ENCODE measurements around the gene DPP6. TPM values are rescaled to one million over a fixed set of nuclear protein-coding genes. Genes with fewer than 3 reads are reported as not detected.

The DPP6 gene
- total RNA-seq, 1 donor from 2014 or later = 0.58 TPM

DNA sequence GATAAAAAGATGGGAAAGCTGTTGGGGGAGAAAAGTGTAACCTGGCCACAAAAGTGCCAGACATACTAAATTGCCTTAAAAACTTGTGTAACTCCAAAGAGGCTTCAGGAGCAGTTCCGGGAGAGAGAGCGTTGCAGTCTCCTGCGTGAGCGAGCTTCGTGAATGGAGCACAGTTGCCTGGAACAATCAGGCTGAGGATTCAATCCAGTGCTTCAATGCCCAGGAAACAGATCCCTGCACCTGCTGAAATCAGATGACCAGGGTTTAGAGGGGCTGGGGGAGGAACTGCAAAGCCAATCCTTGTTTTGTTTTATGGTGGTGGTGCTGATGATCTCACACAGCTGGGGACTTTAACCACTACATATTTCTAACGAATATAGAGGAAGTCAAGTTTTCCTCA, 398.3 kb downstream of the DPP6 start:
- no peak for DNase-seq (ENCODE audit: low spot score)

DNA sequence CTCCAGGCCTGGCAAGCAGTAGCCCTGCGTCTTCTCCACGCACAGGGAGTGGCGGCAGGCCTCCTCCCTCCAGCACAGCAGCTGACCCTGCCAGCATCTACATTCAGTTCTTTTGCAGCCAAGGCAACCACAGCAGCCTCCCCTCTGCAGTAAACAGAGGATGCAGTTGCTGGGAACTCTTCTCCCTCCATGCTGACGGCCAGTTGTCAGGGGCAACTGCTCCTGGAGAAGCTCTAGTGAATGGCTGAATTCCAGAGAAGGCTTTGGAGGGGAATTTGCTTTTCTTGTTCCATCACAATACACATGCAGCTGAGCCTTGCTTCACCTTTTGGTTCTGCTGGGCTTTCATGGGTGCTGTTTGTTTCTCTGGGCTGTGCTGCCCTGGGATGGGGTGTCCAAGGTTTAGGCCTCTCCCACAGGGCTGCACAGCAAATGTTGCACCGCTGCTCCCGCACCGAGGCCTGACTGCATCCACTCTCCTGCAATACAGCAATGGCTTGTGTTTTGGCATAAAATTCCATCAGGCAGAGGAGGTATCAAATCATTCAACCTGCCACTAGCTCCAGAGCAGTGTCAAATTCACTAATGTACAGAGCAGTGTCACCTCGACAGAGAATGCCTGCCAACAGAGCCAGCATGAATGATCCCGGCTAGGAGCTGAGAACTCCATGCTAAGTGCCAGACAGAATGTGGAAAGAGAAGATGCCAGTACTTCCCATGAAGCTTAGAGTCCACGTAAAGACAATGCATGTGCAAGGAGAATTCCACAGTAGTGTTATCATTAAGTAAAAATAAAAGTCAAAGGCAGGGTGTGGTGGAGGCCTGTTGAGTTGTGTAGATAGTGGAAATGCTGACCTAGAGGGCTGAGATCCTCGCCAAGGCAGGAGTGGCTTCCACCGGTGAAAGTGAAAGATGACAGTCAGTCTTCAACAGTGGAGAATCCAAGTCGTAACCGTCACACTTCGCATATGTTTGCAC, 399.6 kb downstream of the DPP6 start:
- DNase-seq (ENCODE audit: low spot score) = no peak

DNA sequence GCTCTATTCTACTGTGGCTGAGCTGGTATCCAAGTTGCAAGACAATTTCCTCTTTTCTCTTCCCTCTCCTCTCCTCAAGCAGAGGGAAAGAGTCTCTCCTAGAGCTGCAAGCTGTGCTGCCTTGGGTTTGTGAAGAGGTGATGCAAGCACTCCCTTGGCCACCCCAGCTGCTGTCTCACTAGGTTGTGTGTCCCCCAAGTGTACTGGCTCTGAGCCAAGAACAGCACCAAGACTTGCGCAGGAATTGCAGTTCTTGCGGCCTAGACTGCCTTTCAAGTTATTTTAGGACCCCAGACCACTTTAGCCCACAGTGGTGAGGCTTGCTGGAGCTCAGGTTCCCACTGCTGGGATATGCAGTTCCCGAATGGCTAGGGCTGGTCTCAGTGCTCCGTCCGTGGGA, 411.6 kb downstream of the DPP6 start:
- DNase-seq (ENCODE audit: low spot score) = no peak

DNA sequence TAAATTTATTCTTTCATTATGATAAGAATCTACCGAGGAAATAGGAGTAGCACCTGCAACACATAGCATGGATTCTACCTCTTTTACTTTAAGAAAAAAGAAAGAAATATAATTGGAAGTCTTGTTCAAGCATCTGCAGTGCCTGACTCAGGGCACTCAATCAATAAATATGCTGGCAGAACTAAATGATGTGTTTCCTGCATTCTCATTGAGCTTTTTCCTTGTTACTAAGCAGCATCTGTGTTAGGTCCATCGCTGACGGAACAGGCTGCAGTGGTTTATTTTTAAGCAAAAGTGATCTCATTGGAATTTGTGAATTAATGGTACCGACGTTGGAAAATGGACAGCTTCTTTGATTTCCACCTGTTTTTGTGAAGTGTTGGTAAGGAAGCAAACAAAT, 417.5 kb downstream of the DPP6 start:
- no peak for DNase-seq (ENCODE audit: low spot score)

DNA sequence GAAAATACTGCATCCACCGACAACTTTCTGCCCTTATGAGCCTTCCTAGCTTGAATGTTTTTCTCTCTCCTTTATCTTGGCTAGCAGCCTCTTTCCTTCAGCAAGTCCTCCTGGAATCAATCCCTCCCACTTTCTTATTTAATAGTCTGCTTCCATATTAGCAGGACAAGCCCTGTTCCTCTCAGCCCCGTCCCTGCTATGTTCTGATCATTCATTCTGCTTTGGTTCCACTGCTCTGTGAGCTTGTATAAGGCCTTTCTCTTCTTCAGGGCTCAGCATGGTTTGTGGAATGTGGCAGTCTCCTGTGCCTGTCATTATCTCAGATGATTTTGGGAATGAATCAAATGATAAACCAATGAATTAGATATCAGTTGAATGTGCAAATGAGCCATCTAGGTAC, 420.1 kb downstream of the DPP6 start:
- no peak for DNase-seq (ENCODE audit: low spot score)

DNA sequence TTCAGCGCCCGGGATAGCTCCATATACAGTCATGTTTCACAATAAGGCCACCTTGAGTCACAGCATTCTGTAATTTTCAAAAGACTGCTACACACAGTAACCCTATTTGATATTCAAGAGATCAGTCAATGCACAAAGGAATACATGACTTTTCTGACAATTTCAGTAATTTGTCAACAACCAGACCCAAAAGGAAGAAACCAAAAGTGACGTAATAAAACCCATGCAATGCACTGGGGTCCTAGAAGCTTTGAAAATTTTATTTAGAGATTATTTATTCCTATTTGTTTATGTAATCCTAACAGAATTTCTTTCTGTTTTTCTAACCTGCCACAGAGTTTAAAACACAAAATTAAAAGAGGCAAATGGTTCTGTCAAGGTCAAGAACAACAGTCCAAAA, 421.2 kb downstream of the DPP6 start:
- DNase-seq (ENCODE audit: low spot score) = no peak

DNA sequence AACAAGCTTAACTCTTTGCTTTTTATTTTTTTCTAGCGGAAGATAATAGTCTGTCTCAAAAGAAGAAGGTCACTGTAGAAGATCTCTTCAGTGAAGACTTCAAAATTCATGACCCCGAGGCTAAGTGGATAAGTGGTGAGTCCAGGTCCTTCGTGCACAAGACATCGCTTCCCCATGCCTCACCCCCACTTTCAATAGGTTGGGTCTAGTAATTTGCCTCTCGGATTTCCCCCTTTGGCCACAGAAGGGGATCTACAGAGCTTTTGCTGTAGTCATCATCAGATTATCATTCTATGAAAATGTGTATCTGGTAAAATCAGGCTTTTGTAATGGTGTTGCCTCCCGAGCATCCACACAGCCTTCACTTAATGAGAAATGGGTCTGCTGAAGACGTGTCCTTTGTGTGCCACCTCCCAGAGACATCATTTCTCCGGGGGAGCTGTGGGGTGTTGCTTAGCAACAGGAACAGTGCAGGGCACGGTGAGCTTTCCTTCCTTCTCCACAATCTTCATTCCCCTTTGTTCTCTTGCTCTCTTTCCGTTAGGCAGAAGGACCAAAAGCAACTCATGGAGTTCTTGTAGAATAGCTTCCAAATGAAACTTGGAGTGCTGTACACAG, 422.8 kb downstream of the DPP6 start:
- DNase-seq (ENCODE audit: low spot score) = no peak

DNA sequence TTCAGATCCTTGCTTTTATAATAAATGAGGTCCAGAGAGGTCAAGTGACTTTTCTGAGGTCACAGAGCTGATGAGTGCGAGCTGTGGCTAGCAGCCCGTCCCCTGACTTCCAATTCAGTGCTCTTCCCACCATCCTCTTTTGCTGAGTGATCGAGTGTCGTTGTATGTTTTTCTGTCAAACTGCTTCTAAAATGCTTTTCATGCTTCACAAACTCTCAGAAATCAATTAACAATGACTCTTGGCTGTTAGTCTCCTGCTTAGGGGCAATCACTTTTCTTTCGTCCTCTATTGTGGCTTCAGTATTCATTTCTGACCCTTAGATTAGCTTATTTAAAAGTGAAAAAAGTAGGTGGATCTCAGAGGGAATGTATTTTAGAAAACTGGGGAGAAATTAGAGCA, 423.7 kb downstream of the DPP6 start:
- DNase-seq (ENCODE audit: low spot score) = no peak

DNA sequence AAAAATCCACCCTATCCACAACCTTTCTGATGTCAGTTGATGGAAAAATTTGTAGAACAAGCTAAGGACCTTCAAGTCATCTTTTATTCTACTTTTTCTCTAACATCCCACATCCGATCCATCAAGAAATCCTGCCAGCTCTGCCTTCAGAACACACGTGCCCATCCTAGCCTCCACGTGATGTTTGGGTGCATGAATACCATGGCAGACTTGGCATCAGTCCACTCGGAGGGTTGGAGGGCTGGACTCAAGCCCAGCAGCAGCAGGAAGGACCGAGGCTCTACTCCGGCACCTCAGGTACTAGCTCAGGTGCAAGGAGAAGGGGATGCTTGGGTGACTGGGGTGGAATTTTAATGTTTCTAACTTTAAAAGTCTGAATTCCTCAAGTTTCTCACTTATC, 428.6 kb downstream of the DPP6 start:
- no peak for DNase-seq (ENCODE audit: low spot score)

DNA sequence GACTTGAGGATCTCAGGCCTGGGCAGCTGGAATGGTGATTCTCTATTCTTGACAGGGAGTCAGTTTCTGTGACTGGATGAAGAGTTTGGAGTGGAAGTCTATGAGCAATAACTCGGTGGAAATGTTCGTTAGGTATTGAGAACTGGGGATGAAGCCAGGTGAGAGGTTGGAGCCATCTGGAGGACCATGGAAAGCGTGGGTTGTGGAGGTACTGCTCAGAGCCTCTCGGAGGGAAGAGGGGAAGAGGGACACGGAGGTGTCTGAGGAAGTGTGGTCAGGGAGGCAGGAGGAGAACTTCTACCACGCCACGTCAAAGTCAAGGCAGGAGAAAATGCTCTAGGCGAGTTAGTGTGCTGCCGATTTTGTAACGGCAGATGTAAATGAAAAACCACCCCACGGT, 430.7 kb downstream of the DPP6 start:
- no peak for DNase-seq (ENCODE audit: low spot score)

DNA sequence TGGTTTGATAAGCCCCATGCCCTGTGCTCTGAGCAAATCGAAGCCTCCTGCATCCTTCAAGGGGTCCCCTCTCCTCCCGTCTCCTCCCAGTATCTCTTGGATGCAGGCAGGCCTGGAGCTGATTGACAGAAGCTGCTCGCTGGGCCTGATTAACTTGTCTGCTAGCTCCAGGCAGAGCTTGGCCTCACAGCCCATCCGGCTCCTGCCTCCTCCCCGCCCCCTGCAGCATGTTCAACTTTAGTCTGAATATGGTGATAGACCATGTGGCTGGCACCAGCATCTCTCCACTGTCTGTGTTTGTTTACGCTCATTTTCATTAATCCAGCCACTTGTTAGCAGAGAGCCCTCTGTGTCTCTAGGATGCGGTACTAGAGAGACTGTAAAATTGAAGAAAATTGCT, 432.2 kb downstream of the DPP6 start:
- DNase-seq (ENCODE audit: low spot score) = no peak

DNA sequence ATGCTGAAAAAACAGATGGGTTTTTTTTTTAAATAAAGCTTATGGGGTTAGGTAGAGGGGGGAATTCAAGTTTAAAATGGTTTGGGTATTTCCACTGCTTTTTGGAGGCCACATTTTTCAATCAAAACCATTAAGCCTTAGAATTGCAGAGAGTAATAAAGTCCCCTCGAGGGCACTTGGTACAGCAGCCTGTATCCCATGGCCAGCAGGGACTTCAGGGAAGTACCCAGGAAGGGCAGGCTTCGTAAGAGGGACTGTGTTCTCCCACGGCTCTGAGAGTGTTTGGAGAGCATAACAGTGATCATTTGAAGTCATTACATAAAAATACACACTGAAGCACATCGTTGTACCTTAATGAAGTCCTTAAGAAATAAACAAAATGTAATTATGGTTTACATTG, 432.7 kb downstream of the DPP6 start:
- no peak for DNase-seq (ENCODE audit: low spot score)

DNA sequence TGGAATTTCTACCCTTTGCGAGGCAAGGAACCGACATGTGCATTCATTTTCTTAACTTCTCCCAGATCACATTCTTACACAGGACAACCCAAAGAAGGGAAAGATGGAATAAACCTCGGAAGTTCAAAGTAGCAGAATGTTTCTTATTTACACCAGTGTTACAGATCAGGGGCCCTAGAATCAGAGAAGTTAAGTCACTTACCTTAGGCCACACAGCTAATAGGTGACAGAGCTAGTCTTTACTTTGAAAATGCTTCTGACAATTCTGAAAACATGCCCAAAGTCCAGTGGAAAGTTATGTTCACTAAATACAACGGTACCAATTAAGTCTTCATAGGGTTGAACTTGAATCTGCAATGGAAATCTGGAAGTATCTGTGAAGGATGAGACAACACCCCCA, 437.7 kb downstream of the DPP6 start:
- no peak for DNase-seq (ENCODE audit: low spot score)

DNA sequence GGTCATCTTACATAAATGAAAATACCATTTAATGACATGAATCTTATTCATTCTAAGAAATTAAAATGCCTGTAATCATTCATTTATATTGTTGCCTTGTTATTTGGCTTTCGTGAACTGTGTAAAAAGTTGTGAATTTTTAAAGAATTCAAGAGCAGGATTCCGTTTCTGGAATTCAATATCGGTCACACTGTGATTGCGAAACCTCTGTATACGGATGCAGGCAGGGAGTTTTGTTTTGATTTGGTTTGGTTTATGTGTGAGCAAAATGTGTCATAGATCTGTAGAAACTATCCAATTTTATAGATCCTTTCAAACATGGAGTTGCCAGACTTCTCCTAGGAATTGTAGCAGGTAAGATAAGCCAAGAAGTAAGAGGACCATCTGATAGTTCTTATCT, 441.4 kb downstream of the DPP6 start:
- no peak for DNase-seq (ENCODE audit: low spot score)

DNA sequence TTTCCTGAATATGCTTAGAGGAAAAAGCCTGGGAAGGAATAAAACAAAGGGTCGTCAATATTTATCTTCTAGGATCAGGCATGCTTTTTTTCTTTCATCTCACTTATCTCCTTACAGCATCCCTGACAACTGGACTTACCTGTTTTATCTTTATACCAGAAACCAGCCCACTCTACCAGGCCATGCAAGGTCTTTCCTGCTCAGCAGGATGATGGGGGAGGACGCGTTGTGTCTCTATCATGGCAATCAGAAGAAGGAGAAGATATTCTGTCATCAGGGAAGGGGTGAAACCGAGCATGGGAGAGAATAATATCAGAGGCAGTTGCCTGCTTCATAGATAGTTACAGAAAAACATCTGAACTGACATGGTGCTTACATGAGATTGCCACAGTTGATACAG, 445.6 kb downstream of the DPP6 start:
- DNase-seq (ENCODE audit: low spot score) = no peak

DNA sequence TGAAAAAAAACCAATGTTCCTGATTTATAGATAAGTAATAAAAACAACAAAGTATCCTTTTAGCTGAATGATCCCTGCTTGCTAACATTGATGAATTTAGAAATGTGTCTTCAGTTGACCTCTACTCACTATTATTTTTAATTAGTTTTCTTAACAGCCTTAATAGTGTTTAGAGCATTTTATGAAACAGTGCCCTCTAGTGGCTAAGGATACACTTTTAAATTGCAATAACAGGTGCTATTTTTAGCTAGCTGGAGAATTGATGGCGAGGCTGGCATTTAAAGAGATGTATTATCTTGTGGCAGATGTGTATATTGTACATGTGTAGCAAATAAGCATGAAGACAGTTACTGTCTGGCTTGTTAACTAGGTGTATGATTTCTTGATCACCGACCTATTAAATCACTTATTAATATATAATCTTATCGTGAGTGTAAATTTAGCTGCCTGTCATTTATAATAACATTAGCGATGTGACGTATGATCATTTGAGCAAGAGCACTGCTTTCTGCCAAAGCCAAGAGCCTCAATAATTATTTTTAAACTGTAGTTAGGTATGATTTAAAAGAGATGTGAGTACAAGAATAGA, 451.9 kb downstream of the DPP6 start:
- DNase-seq (ENCODE audit: low spot score) = no peak

DNA sequence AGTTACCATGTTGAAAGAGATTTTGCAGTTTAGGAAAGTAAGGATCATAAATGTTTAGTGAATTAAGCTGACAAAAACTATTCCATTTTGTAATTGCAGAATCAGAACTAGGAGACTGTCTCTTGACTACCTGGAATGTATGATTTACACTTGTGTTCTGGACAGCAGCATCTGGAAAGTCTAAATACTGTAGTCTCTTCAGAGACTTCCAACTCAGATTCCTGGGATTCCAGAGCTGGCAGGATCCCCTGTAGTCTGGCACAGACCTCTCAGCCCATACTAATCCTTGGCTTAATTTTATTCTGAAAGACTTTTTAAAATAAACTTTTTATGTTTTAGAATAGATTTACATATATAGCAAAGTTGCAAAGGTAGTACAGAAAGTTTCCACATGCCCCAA, 452.7 kb downstream of the DPP6 start:
- no peak for DNase-seq (ENCODE audit: low spot score)

DNA sequence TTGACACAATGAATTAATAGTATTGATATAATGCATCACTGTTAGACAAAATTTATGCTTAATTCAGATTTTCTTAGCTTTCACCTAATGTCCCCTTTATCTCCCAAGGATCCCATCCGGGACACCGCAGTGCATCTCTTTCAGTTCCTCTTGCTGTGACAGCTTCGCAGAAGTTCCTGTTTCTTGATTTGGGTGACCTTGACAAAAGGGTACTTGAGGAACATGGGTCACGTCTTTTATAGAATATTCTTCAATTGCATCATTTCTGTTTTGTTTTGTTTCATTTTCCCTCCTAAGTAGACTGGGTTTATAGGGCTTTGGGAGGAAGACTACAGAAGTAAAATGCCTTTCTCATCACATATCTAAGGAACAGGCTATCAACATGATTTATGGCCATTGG, 453.2 kb downstream of the DPP6 start:
- no peak for DNase-seq (ENCODE audit: low spot score)

DNA sequence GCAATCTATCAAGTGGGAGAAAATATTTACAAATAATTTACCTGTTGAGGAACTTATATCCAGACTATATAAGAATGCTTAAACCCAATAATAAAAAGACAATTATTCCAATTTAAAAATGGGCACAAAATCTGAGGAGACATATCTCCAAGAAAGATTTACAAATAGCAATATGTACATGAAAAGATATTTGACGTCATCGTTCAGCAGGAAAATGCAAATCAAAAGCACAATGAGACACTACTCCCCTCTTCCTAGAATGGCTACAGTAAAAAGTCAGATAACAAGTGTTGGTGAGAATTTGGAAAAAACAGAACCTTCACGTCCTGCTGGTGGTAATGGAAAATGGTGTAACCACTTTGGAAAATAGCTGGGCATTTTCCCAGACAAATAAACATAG, 457.0 kb downstream of the DPP6 start:
- no peak for DNase-seq (ENCODE audit: low spot score)

DNA sequence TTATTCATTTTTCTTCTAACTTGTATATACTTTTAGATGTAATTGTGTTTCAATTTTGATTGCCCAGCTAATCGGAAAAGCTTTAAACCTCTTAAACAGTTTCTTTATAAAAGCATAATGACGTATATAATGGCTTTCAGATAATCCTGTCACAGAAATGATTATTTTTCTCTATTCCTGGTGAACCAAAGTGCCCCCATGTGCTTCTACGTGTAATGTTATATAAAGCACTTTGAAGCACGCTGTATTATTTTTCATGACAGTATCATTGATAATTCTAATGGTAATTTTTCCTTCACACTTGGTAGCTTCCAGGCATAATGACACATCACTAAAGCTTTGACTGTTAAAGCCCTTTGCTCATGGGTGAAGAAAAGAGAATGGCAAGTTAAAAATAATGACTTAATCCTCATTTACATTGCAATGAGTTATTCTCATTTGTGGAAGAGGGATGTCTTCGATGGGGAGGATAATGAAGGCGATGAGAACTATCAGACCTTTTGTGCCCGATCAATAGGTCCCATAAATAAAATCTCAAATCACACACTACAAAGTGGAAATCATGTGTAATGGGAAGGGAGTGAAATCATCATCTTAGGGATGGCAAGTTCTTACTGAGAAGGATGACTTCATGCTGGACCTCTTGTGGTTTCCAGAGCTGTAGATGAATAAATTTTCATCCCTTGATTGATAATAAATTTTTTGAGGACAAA, 460.1 kb downstream of the DPP6 start:
- no peak for DNase-seq (ENCODE audit: low spot score)

DNA sequence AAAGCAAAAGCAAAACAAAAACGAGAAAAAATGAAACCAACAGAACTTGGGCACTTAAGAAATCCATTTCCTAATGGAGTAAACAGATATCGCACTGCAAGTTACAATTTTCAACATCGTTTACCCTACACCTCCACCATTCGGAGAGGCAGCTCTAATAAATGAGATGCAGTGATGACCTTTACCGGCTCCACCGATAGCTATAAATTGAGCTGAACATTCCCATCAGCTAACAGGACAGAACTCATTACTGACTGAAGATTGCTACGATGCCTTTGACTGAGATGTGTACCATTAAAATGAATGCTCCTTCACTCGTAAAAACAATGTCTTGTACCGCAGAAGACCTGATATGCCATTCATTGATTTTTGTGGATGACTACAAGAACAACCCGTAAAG, 465.6 kb downstream of the DPP6 start:
- no peak for DNase-seq (ENCODE audit: low spot score)

DNA sequence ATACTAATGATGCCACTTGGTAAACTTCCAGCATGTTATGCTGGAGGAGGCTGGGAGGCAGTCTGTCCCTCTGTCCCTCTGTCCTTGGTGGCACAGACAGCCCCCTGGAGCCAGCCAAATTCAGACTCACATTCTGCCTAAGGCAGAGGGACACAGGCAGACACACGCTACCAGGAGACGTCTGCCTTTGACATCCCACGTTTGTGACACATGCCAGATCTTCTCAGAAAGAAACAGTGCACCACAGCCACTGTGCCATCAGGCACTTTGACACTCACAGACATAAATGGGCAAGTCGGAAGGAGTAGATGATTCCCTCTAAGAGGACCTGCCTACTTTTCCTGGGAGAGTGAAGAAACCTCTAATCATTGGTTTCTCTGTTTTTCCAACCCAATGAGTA, 467.0 kb downstream of the DPP6 start:
- no peak for DNase-seq (ENCODE audit: low spot score)

Measured in mesenteric fat pad (tissue), 1 donor.